MM.1S (cell line): ENCODE measurements around the gene SPTBN2.

Source experiments
- DNase-seq: peaks from one replicate; pipeline ENCODE4 v3.0.0-alpha.2; 2015
- H2AFZ ChIP-seq: fragments of 300-600 bp; sonication (generic); 2 replicates; pipeline ENCODE4 v1.6.0; 2016; ENCODE audit warnings: antibody characterized with exemption, low read length
- H3F3A ChIP-seq: fragments of 300-600 bp; sonication (generic); 2 replicates; pipeline ENCODE4 v1.6.1; 2016; ENCODE audit warnings: mild to moderate bottlenecking, antibody characterized with exemption, low read length, moderate library complexity, mixed read lengths; ENCODE audit not compliant: insufficient read depth
- H3K27ac ChIP-seq: fragments of 300-600 bp; sonication (generic); 2 replicates; pipeline ENCODE4 v1.5.1; 2016; ENCODE audit warnings: mild to moderate bottlenecking, low read length
- H3K27me3 ChIP-seq: fragments of 300-600 bp; sonication (generic); replicated peaks from 2 replicates; pipeline ENCODE4 v1.6.0; 2016; ENCODE audit warnings: low read length; ENCODE audit not compliant: insufficient read depth
- H3K36me3 ChIP-seq: fragments of 300-600 bp; sonication (generic); replicated peaks from 2 replicates; pipeline ENCODE4 v1.6.1; 2016; ENCODE audit warnings: mild to moderate bottlenecking, low read length, mixed read lengths; ENCODE audit not compliant: insufficient read depth
- H3K4me1 ChIP-seq: fragments of 300-600 bp; sonication (generic); 2 replicates; pipeline ENCODE4 v1.6.1; 2016; ENCODE audit warnings: low read length, mixed read lengths
- H3K4me2 ChIP-seq: fragments of 300-600 bp; sonication (generic); 2 replicates; pipeline ENCODE4 v1.6.0; 2016; ENCODE audit warnings: low read depth, low read length
- H3K4me3 ChIP-seq: fragments of 300-600 bp; sonication (generic); 2 replicates; pipeline ENCODE4 v1.5.1; 2016; ENCODE audit warnings: low read length, mixed read lengths
- H3K79me2 ChIP-seq: fragments of 300-600 bp; sonication (generic); 2 replicates; pipeline ENCODE4 v1.6.1; 2016; ENCODE audit warnings: mixed run types, low read length, mixed read lengths
- H3K9ac ChIP-seq: fragments of 300-600 bp; sonication (generic); 2 replicates; pipeline ENCODE4 v1.6.1; 2016; ENCODE audit warnings: low read length, mixed read lengths
- H3K9me2 ChIP-seq: fragments of 300-600 bp; sonication (generic); replicated peaks from 2 replicates; pipeline ENCODE4 v1.6.1; 2016; ENCODE audit warnings: mild to moderate bottlenecking, low read length, mixed read lengths; ENCODE audit not compliant: insufficient read depth
- H3K9me3 ChIP-seq: fragments of 300-600 bp; sonication (generic); replicated peaks from 2 replicates; pipeline ENCODE4 v1.6.1; 2016; ENCODE audit warnings: mild to moderate bottlenecking, low read length, mixed read lengths; ENCODE audit not compliant: insufficient read depth
- H4K20me1 ChIP-seq: fragments of 300-600 bp; sonication (generic); 2 replicates; pipeline ENCODE4 v1.6.1; 2016; ENCODE audit warnings: mild to moderate bottlenecking, low read length, moderate library complexity, mixed read lengths; ENCODE audit not compliant: insufficient read depth
- EZH2 ChIP-seq: fragments of 300-600 bp; sonication (generic); optimal IDR thresholded peaks from 2 replicates; pipeline ENCODE3; 2017; ENCODE audit warnings: low read depth, mild to moderate bottlenecking, antibody characterized with exemption, low read length, mixed read lengths
- EZH2phosphoT487 ChIP-seq: fragments of 300-600 bp; sonication (generic); IDR thresholded peaks from 2 replicates; pipeline ENCODE4 v1.6.1; 2018; ENCODE audit warnings: antibody characterized with exemption, low read length
- TF ChIP-seq, protein P1 (sequence below): fragments of 300-600 bp; sonication (generic); IDR thresholded peaks from 2 replicates; pipeline ENCODE4 v1.5.1; 2016; ENCODE audit warnings: antibody characterized with exemption, low read length, mixed read lengths

The SPTBN2 gene

DNA sequence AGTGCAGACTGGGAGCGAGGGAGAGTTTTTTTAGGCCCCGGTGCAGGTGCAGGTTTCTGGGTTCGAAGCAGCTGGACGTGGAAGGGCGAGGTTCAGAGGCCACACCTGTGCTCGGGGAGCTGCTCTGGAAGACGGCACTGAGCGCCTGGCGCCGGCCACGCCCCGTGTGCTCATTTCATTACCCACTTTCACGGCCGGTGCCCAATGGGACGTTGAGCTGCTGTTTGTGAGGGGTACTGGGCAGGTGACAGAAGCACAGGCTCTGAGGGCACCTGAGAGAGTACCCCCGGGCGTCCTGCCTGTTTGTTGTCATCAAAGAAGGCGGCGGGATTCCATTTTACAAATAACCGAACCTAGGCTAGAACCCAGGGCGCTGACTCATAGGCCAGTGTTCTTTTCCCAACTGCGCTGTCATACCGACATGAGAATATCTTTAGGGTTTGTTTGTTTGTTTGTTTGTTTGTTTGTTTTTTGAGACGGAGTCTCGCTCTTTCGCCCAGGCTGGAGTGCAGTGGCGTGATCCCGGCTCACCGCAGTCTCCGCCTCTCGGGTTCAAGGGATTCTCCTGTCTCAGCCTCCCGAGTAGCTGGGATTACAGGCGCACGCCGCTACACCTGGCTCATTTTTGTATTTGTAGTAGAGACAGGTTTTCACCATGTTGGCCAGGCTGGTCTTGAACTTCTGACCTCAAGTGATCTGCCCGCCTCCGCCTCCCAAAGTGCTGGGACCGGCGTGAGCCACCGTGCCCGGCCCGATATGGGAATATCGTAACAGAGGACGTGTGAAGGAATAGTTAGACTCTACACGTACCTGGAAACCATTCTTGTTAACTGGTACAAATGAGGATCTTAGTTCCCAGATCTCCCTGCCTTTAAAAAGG is 16.6 kb upstream of the SPTBN2 start:
- Histone ChIP-seq H3K27me3 (no peaks in the 10 kb centered on the region), H3K4me1 (no peaks in the 10 kb centered on the region), H3K79me2 (peaks cover 51% of the 10 kb centered on the region), H4K20me1 (no peaks in the 10 kb centered on the region), H3K27ac (peak overlapping the region; percentile 73; the same call in 1 of the 2 replicates), H3K9ac (peak overlapping the region; percentile 65; the same call in 1 of the 2 replicates), H3K9me2 (no peaks in the 10 kb centered on the region), H3K36me3 (no peaks in the 10 kb centered on the region), H2AFZ (peak overlapping the region; percentile 58), H3K4me3 (peak overlapping the region; percentile 85), H3K4me2 (peak overlapping the region; percentile 91), H3K9me3 (no peaks in the 10 kb centered on the region), H3F3A (peaks cover 14% of the 10 kb centered on the region)
- DNase-seq: peak; percentile 75
- TF ChIP-seq, protein P1, sequence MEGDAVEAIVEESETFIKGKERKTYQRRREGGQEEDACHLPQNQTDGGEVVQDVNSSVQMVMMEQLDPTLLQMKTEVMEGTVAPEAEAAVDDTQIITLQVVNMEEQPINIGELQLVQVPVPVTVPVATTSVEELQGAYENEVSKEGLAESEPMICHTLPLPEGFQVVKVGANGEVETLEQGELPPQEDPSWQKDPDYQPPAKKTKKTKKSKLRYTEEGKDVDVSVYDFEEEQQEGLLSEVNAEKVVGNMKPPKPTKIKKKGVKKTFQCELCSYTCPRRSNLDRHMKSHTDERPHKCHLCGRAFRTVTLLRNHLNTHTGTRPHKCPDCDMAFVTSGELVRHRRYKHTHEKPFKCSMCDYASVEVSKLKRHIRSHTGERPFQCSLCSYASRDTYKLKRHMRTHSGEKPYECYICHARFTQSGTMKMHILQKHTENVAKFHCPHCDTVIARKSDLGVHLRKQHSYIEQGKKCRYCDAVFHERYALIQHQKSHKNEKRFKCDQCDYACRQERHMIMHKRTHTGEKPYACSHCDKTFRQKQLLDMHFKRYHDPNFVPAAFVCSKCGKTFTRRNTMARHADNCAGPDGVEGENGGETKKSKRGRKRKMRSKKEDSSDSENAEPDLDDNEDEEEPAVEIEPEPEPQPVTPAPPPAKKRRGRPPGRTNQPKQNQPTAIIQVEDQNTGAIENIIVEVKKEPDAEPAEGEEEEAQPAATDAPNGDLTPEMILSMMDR: no peak
- TF ChIP-seq EZH2phosphoT487 (no peak), EZH2 (no peak)

DNA sequence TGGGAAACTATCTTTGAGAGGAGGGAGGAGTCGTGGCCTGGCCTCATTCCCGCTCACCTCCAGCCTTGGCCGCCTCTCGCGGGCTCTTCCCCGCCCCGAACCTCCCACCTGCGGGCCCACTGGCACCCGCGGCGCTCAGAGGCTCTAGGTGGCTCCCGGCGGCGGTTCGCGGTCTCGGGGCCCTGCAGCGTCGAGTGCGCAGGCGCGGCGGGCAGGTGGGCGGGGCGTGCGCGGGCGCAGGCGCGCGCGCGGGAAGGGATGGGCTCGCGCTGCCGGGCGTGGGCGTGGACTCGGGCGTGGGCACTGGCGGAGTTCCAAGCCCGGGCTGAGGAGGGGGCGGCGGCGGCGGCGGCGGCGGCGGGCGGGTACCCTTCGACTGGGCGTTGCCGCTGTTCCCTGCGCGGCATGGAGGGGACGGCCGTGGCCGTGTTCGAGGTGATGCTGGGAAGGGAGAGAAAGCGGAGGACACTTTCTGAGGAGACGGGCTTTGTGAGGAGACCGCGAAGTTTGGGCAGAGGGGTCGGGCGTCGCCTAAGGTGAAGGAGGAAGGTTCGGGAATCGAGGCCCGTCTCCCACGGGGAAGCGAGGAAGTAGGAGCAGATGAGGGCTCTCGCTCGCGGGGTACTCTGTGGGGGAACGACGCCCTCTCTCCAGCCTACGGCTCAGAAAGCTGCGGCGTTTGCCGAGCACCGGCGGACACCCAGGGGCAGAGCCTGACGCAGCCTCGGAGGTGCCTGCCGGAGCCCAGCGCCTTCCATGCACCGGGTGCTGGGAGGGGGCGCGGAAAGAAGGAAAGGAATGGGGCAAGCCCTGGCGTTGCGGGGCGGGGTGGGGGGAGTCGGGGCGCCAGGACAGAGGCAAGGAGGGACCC is 15.7 kb upstream of the SPTBN2 start:
- peak overlapping the region; percentile 91 for H3K4me2 ChIP-seq
- H3K27me3 ChIP-seq: no peaks in the 10 kb centered on the region
- H3K79me2 ChIP-seq: peaks cover 42% of the 10 kb centered on the region
- TF ChIP-seq, protein P1: no peak
- TF ChIP-seq EZH2 (no peak), EZH2phosphoT487 (no peak)
- no peaks in the 10 kb centered on the region for H4K20me1 ChIP-seq
- H3K9ac ChIP-seq: peak overlapping the region; percentile 91
- H3K27ac ChIP-seq: peak overlapping the region; percentile 73
- peak; percentile 89 for DNase-seq
- no peaks in the 10 kb centered on the region for H3K9me2 ChIP-seq
- no peaks in the 10 kb centered on the region for H3K36me3 ChIP-seq
- H3K4me3 ChIP-seq: peak overlapping the region; percentile 90
- peak overlapping the region; percentile 98 for H2AFZ ChIP-seq
- no peaks in the 10 kb centered on the region for H3K4me1 ChIP-seq
- H3K9me3 ChIP-seq: no peaks in the 10 kb centered on the region
- H3F3A ChIP-seq: peaks cover 14% of the 10 kb centered on the region

DNA sequence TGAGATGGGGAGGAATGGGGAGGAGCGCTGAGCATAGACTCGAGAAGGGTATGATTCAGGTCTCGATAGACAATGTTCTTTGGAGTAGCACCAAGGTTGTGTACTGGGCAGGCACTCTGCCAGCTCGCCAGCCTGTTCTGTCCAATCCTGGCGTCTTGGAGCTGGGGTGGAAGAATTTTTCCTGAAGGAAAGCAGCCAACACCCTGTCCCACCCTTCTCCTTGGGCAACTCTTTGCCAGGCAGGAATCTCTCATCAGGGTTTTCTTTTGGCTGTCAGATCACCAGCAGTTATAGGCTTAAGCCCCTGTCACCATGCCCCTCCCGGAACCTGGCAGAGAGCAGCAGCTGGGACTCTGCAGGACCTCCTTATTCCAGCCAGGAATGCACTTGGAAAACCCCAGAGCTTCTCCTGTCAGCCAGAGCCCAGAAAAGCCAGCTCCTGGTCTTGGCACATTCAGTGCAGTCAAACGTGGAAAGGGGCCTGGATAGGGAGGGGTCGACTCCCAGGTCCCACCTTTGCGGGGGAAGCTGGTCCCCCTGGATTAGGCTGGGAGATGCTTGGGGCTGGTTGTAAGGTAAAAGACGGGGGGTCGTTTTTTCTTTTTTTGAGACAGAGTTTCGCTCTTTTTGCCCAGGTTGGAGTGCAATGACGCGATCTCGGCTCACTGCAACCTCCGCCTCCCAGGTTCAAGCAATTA is 14.4 kb upstream of the SPTBN2 start:
- no peak overlapping the region for H2AFZ ChIP-seq
- no peak overlapping the region for H3K9ac ChIP-seq
- no peaks in the 10 kb centered on the region for H3K4me1 ChIP-seq
- H3K27ac ChIP-seq: no peak overlapping the region
- TF ChIP-seq EZH2phosphoT487 (no peak), EZH2 (no peak)
- TF ChIP-seq, protein P1: no peak
- no peaks in the 10 kb centered on the region for H4K20me1 ChIP-seq
- H3K27me3 ChIP-seq: no peaks in the 10 kb centered on the region
- H3K9me2 ChIP-seq: no peaks in the 10 kb centered on the region
- H3K4me2 ChIP-seq: peak overlapping the region; percentile 89; the same call in 1 of the 2 replicates
- no peaks in the 10 kb centered on the region for H3K9me3 ChIP-seq
- no peak for DNase-seq
- no peaks in the 10 kb centered on the region for H3K36me3 ChIP-seq
- H3F3A ChIP-seq: peaks cover 14% of the 10 kb centered on the region
- peaks cover 31% of the 10 kb centered on the region for H3K79me2 ChIP-seq
- no peak overlapping the region for H3K4me3 ChIP-seq
